ENCODE measurements around the gene AKAP10. TPM values are rescaled to one million over a fixed set of nuclear protein-coding genes. Genes with fewer than 3 reads are reported as not detected.
"Not testable (repeated sequence)": the region's sequence is repeated elsewhere in the genome, so short reads cannot be mapped to it uniquely, and the experiment has no call there.

Gene AKAP10
- 12.2 TPM for polyA plus RNA-seq (2013, experiment 1 of 2)
- polyA plus RNA-seq (2013, experiment 2 of 2), result 14.7 TPM

GRCh38 chr17:19977293-19978208, at the start of gene AKAP10:
Gene AKAP10 (minus strand): TSS chr17:19977828. CDS start chr17:19977679, 149 bp downstream.
- peak within 1 kb of the TSS; percentile 100 for H3K4me3 ChIP-seq (ENCODE audit: low read length)
- no peaks in the 10 kb centered on the region for H3K27me3 ChIP-seq (ENCODE audit: insufficient read depth, low read length)
- peaks cover 9% of the 10 kb centered on the region; the same call in 1 of the 2 replicates for H3K9me3 ChIP-seq (ENCODE audit: insufficient read depth, low read depth, low read length)
- H3K36me3 ChIP-seq (ENCODE audit: insufficient read depth, low read length), result peaks cover 15% of the 10 kb centered on the region
- peak within 1 kb of the TSS; percentile 96 for H3K27ac ChIP-seq (ENCODE audit: low read depth, low read length)
- peaks cover 10% of the 10 kb centered on the region; the same call in 1 of the 2 replicates for H3K4me1 ChIP-seq (ENCODE audit: insufficient read depth, low read length)
- WGBS, result under 1% methylated on average over 75 of the region's 75 CpGs
- peak within 1 kb of the TSS; percentile 99 for H3K9ac ChIP-seq (ENCODE audit: low read depth, low read length)

DNA sequence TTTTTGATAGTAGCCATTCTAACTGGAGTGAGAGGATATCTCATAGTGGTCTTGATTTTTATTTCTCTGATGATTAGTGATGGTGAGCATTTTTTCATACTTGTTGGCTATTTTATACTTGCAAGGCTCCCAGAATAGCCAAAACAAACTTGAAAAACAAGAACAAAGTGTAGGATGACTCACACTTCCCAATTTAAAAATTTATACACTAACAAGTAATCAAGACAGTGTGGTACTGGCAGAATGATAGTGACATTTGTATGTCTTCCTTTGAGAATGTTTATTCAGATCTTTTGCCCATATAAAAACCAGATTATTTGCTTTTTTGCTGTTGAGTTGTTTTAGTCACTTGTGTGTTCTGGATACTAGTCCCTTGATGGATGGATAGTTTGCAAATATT, 49.3 kb upstream of the AKAP10 start:
- Histone ChIP-seq H3K27me3 (ENCODE audit: insufficient read depth, low read length) (no peaks in the 10 kb centered on the region), H3K27ac (ENCODE audit: low read depth, low read length) (no peak overlapping the region), H3K4me3 (ENCODE audit: low read length) (no peak overlapping the region), H3K9me3 (ENCODE audit: insufficient read depth, low read depth, low read length) (no peaks in the 10 kb centered on the region), H3K4me1 (ENCODE audit: insufficient read depth, low read length) (no peaks in the 10 kb centered on the region), H3K36me3 (ENCODE audit: insufficient read depth, low read length) (no peaks in the 10 kb centered on the region), H3K9ac (ENCODE audit: low read depth, low read length) (no peak overlapping the region)

DNA sequence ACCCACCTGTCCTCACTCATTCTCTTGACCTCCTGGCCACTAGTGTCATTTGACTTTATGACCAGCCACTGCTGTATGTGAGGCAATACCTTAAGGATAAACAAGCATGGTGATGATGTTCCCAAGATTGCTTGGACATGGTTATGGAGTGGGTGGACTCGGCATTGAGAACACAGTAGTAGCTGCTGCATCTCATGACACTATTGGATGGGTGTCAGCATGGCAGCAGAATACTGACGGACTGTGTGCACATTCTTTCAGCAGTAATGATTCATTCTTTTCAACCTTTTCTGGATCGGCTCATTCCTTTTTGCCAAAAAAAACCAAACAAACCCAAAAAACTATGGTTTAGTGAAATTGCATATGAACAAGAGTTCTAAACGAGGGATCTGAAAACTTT, 45.1 kb upstream of the AKAP10 start:
- Histone ChIP-seq H3K9ac (ENCODE audit: low read depth, low read length) (no peak overlapping the region), H3K27ac (ENCODE audit: low read depth, low read length) (no peak overlapping the region), H3K36me3 (ENCODE audit: insufficient read depth, low read length) (no peaks in the 10 kb centered on the region), H3K9me3 (ENCODE audit: insufficient read depth, low read depth, low read length) (no peaks in the 10 kb centered on the region), H3K4me1 (ENCODE audit: insufficient read depth, low read length) (no peaks in the 10 kb centered on the region), H3K4me3 (ENCODE audit: low read length) (no peak overlapping the region), H3K27me3 (ENCODE audit: insufficient read depth, low read length) (no peaks in the 10 kb centered on the region)
- 86% methylated on average over 4 of the region's 4 CpGs for WGBS

- not testable (repeated sequence) for H3K9ac ChIP-seq (ENCODE audit: low read depth, low read length); H3K9me3 ChIP-seq (ENCODE audit: insufficient read depth, low read depth, low read length); H3K27ac ChIP-seq (ENCODE audit: low read depth, low read length); H3K4me1 ChIP-seq (ENCODE audit: insufficient read depth, low read length); H3K4me3 ChIP-seq (ENCODE audit: low read length); H3K36me3 ChIP-seq (ENCODE audit: insufficient read depth, low read length); H3K27me3 ChIP-seq (ENCODE audit: insufficient read depth, low read length)
- 96% methylated on average over 32 of the region's 32 CpGs for WGBS
Measured at GRCh38 chr17:20016475-20016992, 38.9 kb upstream of the AKAP10 start.

- 93% methylated on average over 2 of the region's 2 CpGs for WGBS
- Histone ChIP-seq H3K9me3 (ENCODE audit: insufficient read depth, low read depth, low read length) (no peaks in the 10 kb centered on the region), H3K4me1 (ENCODE audit: insufficient read depth, low read length) (no peaks in the 10 kb centered on the region), H3K36me3 (ENCODE audit: insufficient read depth, low read length) (no peaks in the 10 kb centered on the region), H3K9ac (ENCODE audit: low read depth, low read length) (no peak overlapping the region), H3K4me3 (ENCODE audit: low read length) (no peak overlapping the region), H3K27ac (ENCODE audit: low read depth, low read length) (no peak overlapping the region), H3K27me3 (ENCODE audit: insufficient read depth, low read length) (peaks cover 46% of the 10 kb centered on the region)
Measured at GRCh38 chr17:20012017-20012536, 34.4 kb upstream of the AKAP10 start.

- Histone ChIP-seq H3K27ac (ENCODE audit: low read depth, low read length) (no peak overlapping the region), H3K4me1 (ENCODE audit: insufficient read depth, low read length) (no peaks in the 10 kb centered on the region), H3K9ac (ENCODE audit: low read depth, low read length) (no peak overlapping the region), H3K27me3 (ENCODE audit: insufficient read depth, low read length) (peaks cover 46% of the 10 kb centered on the region), H3K4me3 (ENCODE audit: low read length) (no peak overlapping the region), H3K36me3 (ENCODE audit: insufficient read depth, low read length) (no peaks in the 10 kb centered on the region), H3K9me3 (ENCODE audit: insufficient read depth, low read depth, low read length) (no peaks in the 10 kb centered on the region)
- 91% methylated on average over 1 of the region's 1 CpG for WGBS
Measured at GRCh38 chr17:20010936-20011335, 33.3 kb upstream of the AKAP10 start.

- Histone ChIP-seq H3K9ac (ENCODE audit: low read depth, low read length) (no peak overlapping the region), H3K4me1 (ENCODE audit: insufficient read depth, low read length) (no peaks in the 10 kb centered on the region), H3K27me3 (ENCODE audit: insufficient read depth, low read length) (peaks cover 46% of the 10 kb centered on the region), H3K36me3 (ENCODE audit: insufficient read depth, low read length) (no peaks in the 10 kb centered on the region), H3K4me3 (ENCODE audit: low read length) (peak overlapping the region; percentile 73), H3K9me3 (ENCODE audit: insufficient read depth, low read depth, low read length) (no peaks in the 10 kb centered on the region), H3K27ac (ENCODE audit: low read depth, low read length) (no peak overlapping the region)
- WGBS, result 22% methylated on average over 9 of the region's 11 CpGs
Measured at GRCh38 chr17:20010099-20010863, 32.7 kb upstream of the AKAP10 start.

DNA sequence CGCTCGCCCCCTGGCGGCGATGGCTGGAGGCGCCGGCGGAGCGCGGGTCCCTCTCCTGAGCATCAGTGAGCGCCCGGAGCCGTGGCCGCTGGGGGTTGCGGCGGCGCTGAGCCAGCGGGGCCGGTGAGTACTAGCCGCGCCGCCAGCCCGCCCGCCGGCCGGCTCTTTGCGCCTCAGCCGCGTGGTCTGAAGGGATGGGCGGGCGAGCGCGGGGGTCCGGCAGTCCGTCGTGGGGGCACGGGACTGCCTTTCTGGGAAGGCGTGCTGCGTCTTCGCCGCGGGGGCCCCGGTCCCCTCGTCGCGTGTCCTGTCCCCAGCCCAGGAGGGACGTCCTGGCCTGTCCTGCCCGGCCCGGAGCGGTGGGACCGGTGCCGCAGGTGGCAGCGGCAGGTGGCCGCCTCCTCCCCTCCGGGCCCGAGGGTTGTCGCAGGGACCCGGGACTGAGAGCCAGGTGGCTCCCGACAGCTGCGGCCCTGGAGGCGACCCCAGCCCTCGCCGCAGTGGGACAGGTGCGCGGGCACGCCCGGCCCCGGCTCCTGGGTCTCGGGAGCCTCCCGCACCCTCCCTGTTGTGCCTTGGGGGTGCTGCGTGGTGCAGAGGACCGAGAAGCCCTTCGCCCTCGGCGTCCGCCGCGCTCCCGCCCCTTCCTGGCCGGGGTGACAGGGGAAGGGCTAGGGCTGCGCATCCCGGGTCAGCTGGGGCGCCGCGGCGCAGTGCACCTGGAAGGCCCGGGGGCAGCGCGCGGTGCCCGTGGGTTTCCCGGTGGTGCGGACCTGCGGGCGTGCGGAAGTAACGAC, 31.9 kb upstream of the AKAP10 start, which contains the start of gene SPECC1:
TSS of gene SPECC1 (plus strand) at position 58 of the 797 bp plus-strand sequence. CDS start 87,293 bp downstream, outside the sequence.
- WGBS, result under 1% methylated on average over 96 of the region's 96 CpGs
- Histone ChIP-seq H3K9ac (ENCODE audit: low read depth, low read length) (peak within 1 kb of the TSS; percentile 37; the same call in 1 of the 2 replicates), H3K27me3 (ENCODE audit: insufficient read depth, low read length) (peaks cover 46% of the 10 kb centered on the region), H3K36me3 (ENCODE audit: insufficient read depth, low read length) (no peaks in the 10 kb centered on the region), H3K27ac (ENCODE audit: low read depth, low read length) (no peak within 1 kb of the TSS), H3K4me1 (ENCODE audit: insufficient read depth, low read length) (no peaks in the 10 kb centered on the region), H3K9me3 (ENCODE audit: insufficient read depth, low read depth, low read length) (no peaks in the 10 kb centered on the region), H3K4me3 (ENCODE audit: low read length) (peak within 1 kb of the TSS; percentile 73)

- WGBS, result 0% methylated on average over 18 of the region's 18 CpGs
- no peaks in the 10 kb centered on the region for H3K36me3 ChIP-seq (ENCODE audit: insufficient read depth, low read length)
- peaks cover 46% of the 10 kb centered on the region for H3K27me3 ChIP-seq (ENCODE audit: insufficient read depth, low read length)
- H3K4me1 ChIP-seq (ENCODE audit: insufficient read depth, low read length), result no peaks in the 10 kb centered on the region
- H3K9ac ChIP-seq (ENCODE audit: low read depth, low read length), result peak overlapping the region; percentile 37; the same call in 1 of the 2 replicates
- no peaks in the 10 kb centered on the region for H3K9me3 ChIP-seq (ENCODE audit: insufficient read depth, low read depth, low read length)
- peak overlapping the region; percentile 73 for H3K4me3 ChIP-seq (ENCODE audit: low read length)
- no peak overlapping the region for H3K27ac ChIP-seq (ENCODE audit: low read depth, low read length)
Measured at GRCh38 chr17:20009052-20009301, 31.3 kb upstream of the AKAP10 start.

DNA sequence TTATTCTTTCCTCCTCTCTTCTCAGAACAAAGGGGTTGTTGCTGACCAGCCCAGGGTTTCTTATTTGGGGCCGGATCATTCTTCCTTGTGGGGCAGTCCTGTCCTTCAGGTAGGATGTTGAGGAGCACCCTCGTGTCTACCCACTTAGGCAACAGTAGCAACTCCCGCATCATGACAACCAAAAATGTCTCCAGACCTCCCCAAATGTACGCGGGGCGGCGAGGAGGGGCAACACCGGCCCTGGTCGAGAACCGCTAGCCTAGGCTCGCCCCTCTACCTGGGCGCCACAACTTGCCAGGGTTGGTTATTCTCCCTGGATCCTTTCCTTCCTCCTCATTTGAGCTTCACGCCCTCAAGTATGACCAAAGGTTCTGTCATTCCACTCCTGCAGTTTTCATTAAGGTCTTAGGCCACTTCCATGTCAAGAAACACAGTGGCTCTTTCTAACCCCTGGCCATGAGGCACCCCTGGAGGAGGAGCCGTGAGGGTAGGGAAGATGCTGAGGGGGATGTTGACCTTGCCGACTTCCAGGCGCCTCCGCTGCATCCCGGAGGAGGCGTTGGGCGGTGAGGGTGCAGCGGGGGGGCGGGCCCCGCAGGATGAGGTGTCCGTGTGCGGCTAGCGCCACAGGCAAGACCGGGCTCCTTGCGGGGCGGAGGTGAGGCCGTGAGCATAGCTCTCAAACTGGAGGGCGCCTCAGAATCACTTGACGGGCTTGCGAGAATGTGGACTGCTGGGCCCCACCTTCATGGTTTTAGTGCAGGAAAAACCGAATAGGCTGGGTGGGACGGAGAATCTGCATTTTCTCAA, 30.8 kb upstream of the AKAP10 start:
- Histone ChIP-seq H3K4me1 (ENCODE audit: insufficient read depth, low read length) (no peaks in the 10 kb centered on the region), H3K36me3 (ENCODE audit: insufficient read depth, low read length) (no peaks in the 10 kb centered on the region), H3K4me3 (ENCODE audit: low read length) (peak overlapping the region; percentile 73), H3K27me3 (ENCODE audit: insufficient read depth, low read length) (peaks cover 46% of the 10 kb centered on the region), H3K9me3 (ENCODE audit: insufficient read depth, low read depth, low read length) (no peaks in the 10 kb centered on the region), H3K9ac (ENCODE audit: low read depth, low read length) (peak overlapping the region; percentile 37; the same call in 1 of the 2 replicates), H3K27ac (ENCODE audit: low read depth, low read length) (no peak overlapping the region)
- 33% methylated on average over 35 of the region's 35 CpGs for WGBS

All from HUES64 (cell line).